Measurements from ENCODE around the gene CFAP46. TPM values are rescaled to one million over a fixed set of nuclear protein-coding genes. Genes with fewer than 3 reads are reported as not detected.

Gene CFAP46
- total and polyA plus RNA-seq, 2 donors (not counting 1 experiment from before 2014, with no cell fraction given), result 0.07 TPM; not detected in 1

DNA sequence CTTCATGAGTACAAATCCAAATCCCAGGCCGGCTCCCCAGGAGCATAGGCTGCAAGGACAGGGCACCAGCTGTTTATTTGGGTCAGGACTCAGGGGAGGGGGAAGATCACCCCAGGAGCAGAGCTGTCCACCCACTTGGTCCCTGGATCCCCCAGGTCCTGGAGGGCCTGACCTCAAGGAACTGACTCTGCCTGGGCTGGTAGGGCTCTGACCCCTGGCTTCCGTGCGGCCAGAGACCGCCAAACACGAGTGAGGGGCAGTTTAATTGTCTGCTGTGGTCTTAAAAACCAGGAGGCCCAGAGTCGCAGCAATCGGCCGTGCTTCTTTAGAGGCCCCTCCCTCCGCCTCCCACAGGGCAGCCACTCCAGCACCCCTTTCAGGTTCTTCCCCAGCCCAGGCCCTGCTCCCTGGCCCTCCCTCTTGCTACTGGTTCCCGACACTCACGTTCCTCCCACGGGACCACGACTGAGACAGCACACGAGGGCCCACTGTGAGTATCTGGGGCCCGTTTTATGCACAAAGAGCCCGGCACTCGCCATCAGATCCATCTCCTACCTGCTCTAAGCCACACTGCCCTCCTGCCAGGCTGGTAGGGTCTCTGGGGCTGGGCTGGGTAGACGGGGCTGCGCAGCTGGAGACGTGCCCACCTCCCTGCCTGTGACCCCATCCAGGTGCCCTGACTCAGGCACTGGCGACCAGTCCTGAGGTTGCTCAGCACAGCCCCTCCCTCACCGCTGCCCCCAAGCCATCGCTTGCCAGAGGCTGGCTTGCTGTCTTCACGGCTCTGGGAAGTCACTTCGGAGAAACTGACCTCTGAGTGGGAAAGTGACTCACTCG lies 30.0 kb upstream of the CFAP46 start:
- no peak overlapping the region for H3K27ac ChIP-seq (ENCODE audit: low read length in 2 of 2)
- no peak overlapping the region for H3K4me3 ChIP-seq (ENCODE audit: control extremely low read depth in 1 of 5, extremely low read depth in 1 of 5, insufficient read depth in 1 of 5, low read depth in 2 of 5, low read length in 4 of 5)
- H3K27me3 ChIP-seq (replicated peaks in 1 of 4; ENCODE audit: control extremely low read depth in 1 of 4, control insufficient read depth in 3 of 4, insufficient read depth in 4 of 4, low read length in 3 of 4), result peaks cover 0 to 5% (median 0%) of the 10 kb centered on the region in 4 experiments
- H2AFZ ChIP-seq (ENCODE audit: insufficient read depth, low read depth, low read length, poor library complexity, severe bottlenecking), result no peak overlapping the region
- Mint-ChIP-seq H3K9me3 (ENCODE audit: insufficient read depth) (peaks cover 2% of the 10 kb centered on the region), H3K27me3 (peaks cover 50% of the 10 kb centered on the region), H3K27ac (no peak overlapping the region), H3K4me3 (no peak overlapping the region), H3K4me1 (no peaks in the 10 kb centered on the region)
- no peaks in the 10 kb centered on the region for H3K4me1 ChIP-seq (ENCODE audit: control insufficient read depth in 2 of 2, insufficient read depth in 2 of 2, low read length in 2 of 2)
- no peaks in the 10 kb centered on the region for H3K79me2 ChIP-seq (ENCODE audit: control insufficient read depth, insufficient read depth, low read length)
- H3K4me2 ChIP-seq (replicated peaks; ENCODE audit: low read depth, low read length, poor library complexity, severe bottlenecking), result no peak overlapping the region
- CTCF ChIA-PET, result no interaction called here
- POLR2A ChIA-PET, result no interaction called here
- H3K36me3 ChIP-seq (replicated peaks in 1 of 2; ENCODE audit: control extremely low read depth in 1 of 2, control insufficient read depth in 1 of 2, extremely low read depth in 1 of 2, insufficient read depth in 2 of 2, low read length in 1 of 2), result no peaks in the 10 kb centered on the region
- H3K9me3 ChIP-seq (ENCODE audit: control extremely low read depth in 1 of 3, control insufficient read depth in 2 of 3, insufficient read depth in 1 of 3, low read length in 2 of 3), result peaks cover 0 to 20% (median 3%) of the 10 kb centered on the region in 3 donors
- no peaks in the 10 kb centered on the region for H4K20me1 ChIP-seq (ENCODE audit: control insufficient read depth, insufficient read depth, low read length, poor library complexity, severe bottlenecking)
- TF ChIP-seq EZH2 (IDR thresholded peaks at IDR 0.05; ENCODE audit: borderline replicate concordance, insufficient read depth, low read depth, low read length, poor library complexity, severe bottlenecking), result no peak
- TF ChIP-seq, protein P1, sequence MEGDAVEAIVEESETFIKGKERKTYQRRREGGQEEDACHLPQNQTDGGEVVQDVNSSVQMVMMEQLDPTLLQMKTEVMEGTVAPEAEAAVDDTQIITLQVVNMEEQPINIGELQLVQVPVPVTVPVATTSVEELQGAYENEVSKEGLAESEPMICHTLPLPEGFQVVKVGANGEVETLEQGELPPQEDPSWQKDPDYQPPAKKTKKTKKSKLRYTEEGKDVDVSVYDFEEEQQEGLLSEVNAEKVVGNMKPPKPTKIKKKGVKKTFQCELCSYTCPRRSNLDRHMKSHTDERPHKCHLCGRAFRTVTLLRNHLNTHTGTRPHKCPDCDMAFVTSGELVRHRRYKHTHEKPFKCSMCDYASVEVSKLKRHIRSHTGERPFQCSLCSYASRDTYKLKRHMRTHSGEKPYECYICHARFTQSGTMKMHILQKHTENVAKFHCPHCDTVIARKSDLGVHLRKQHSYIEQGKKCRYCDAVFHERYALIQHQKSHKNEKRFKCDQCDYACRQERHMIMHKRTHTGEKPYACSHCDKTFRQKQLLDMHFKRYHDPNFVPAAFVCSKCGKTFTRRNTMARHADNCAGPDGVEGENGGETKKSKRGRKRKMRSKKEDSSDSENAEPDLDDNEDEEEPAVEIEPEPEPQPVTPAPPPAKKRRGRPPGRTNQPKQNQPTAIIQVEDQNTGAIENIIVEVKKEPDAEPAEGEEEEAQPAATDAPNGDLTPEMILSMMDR (IDR thresholded peaks at IDR 0.05), result no peak
- 94% methylated on average over 23 of the region's 26 CpGs for WGBS (ENCODE audit: insufficient coverage)
- no peak for DNase-seq
- H3K9ac ChIP-seq (ENCODE audit: low read length), result no peak overlapping the region
- ATAC-seq (ENCODE audit: low read depth), result no peak
- intact Hi-C loops (cut with micrococcal nuclease), result no loop called here

DNA sequence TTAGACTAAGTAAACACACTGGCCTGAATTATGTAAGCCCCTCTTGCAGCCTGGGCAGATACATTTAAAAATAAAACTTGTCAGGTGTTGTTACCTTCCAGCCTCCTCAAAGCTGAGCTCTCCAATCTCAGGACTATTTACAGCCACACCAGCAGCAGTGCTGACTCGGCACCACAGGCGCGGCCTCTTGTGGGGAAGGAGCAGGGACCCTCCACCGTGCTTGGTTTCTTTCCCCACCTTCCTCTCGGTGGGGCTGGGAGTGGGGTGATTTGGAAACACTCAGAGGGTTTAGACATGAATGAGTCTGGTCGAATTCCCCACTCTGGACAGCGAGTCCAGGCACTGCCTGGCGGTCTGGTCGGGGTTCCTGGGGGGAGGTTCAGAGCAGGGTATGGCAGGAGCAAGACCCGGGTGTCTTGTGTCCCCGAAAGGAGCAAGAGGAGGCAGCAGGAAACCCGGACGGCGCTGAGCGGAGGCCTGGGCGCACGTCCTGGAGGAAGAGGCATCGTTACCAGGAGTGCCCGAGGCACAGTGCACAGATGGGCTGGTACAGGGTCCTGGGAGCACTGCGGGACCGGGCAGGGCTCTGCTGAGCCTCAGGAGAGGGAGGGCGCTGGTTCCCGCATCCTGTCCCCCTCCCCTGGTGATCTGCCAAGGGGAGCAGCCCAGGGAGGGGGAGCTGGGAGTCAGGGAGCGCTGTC lies 29.2 kb upstream of the CFAP46 start:
- Mint-ChIP-seq H3K4me3 (no peak overlapping the region), H3K4me1 (no peaks in the 10 kb centered on the region), H3K27me3 (peaks cover 54% of the 10 kb centered on the region), H3K27ac (no peak overlapping the region), H3K9me3 (ENCODE audit: insufficient read depth) (peaks cover 2% of the 10 kb centered on the region)
- Histone ChIP-seq H4K20me1 (ENCODE audit: control insufficient read depth, insufficient read depth, low read length, poor library complexity, severe bottlenecking) (no peaks in the 10 kb centered on the region), H3K27ac (ENCODE audit: low read length in 2 of 2) (no peak overlapping the region), H2AFZ (ENCODE audit: insufficient read depth, low read depth, low read length, poor library complexity, severe bottlenecking) (no peak overlapping the region), H3K9me3 (ENCODE audit: control extremely low read depth in 1 of 3, control insufficient read depth in 2 of 3, insufficient read depth in 1 of 3, low read length in 2 of 3) (peaks cover 0 to 21% (median 3%) of the 10 kb centered on the region in 3 donors), H3K9ac (ENCODE audit: low read length) (no peak overlapping the region), H3K27me3 (replicated peaks in 1 of 4; ENCODE audit: control extremely low read depth in 1 of 4, control insufficient read depth in 3 of 4, insufficient read depth in 4 of 4, low read length in 3 of 4) (peaks cover 0 to 5% (median 0%) of the 10 kb centered on the region in 4 experiments), H3K4me3 (ENCODE audit: control extremely low read depth in 1 of 5, extremely low read depth in 1 of 5, insufficient read depth in 1 of 5, low read depth in 2 of 5, low read length in 4 of 5) (no peak overlapping the region), H3K4me1 (ENCODE audit: control insufficient read depth in 2 of 2, insufficient read depth in 2 of 2, low read length in 2 of 2) (no peaks in the 10 kb centered on the region), H3K36me3 (replicated peaks in 1 of 2; ENCODE audit: control extremely low read depth in 1 of 2, control insufficient read depth in 1 of 2, extremely low read depth in 1 of 2, insufficient read depth in 2 of 2, low read length in 1 of 2) (no peaks in the 10 kb centered on the region), H3K4me2 (replicated peaks; ENCODE audit: low read depth, low read length, poor library complexity, severe bottlenecking) (no peak overlapping the region), H3K79me2 (ENCODE audit: control insufficient read depth, insufficient read depth, low read length) (no peaks in the 10 kb centered on the region)
- WGBS (ENCODE audit: insufficient coverage), result 83% methylated on average over 19 of the region's 24 CpGs
- ATAC-seq (ENCODE audit: low read depth) (no peak), DNase-seq (no peak)
- POLR2A ChIA-PET, result no interaction called here
- CTCF ChIA-PET, result no interaction called here
- intact Hi-C loops (cut with micrococcal nuclease), result no loop called here
- TF ChIP-seq EZH2 (IDR thresholded peaks at IDR 0.05; ENCODE audit: borderline replicate concordance, insufficient read depth, low read depth, low read length, poor library complexity, severe bottlenecking), result no peak
- TF ChIP-seq, protein P1 (IDR thresholded peaks at IDR 0.05), result no peak
